Skin of body (tissue), 2 donors: Measurements from ENCODE around the gene TUBB2B. TPM values are rescaled to one million over a fixed set of nuclear protein-coding genes. Genes with fewer than 3 reads are reported as not detected.
A peak's percentile ranks its signal among the peaks of the same experiment; 100 is the strongest.
"Not testable (repeated sequence)": the region's sequence is repeated elsewhere in the genome, so short reads cannot be mapped to it uniquely, and the experiment has no call there.

Experiments used
- DNase-seq: peaks from one replicate; lab custom pipeline; 2025; lab: John Stamatoyannopoulos, UW
- total RNA-seq: library from RNA; depleted of rRNA; stranded (reverse); fragments of >200 nt; gene quantifications from one replicate; pipeline ENCODE4 v1.2.3, GENCODE V29; 2014

The TUBB2B gene
- total RNA-seq, 1 donor from 2014 or later: 17.8 TPM

GRCh38 chr6:3190779-3191178 lies 36.7 kb downstream of the TUBB2B start:
- DNase-seq: no peak

GRCh38 chr6:3190056-3190455 lies 37.4 kb downstream of the TUBB2B start:
- no peak for DNase-seq

- not testable (repeated sequence) for DNase-seq
Measured at GRCh38 chr6:3189192-3189591, 38.3 kb downstream of the TUBB2B start.

GRCh38 chr6:3188262-3188661 lies 39.2 kb downstream of the TUBB2B start:
- DNase-seq: no peak

- no peak for DNase-seq
Measured at GRCh38 chr6:3186974-3187382, 40.5 kb downstream of the TUBB2B start.

- DNase-seq: no peak
Measured at GRCh38 chr6:3183066-3183465, 44.4 kb downstream of the TUBB2B start.

GRCh38 chr6:3181105-3181504 lies 46.3 kb downstream of the TUBB2B start:
- no peak for DNase-seq

GRCh38 chr6:3179945-3180344 lies 47.5 kb downstream of the TUBB2B start:
- not testable (repeated sequence) for DNase-seq

GRCh38 chr6:3178666-3179065 lies 48.8 kb downstream of the TUBB2B start:
- DNase-seq: not testable (repeated sequence)

- DNase-seq: peak; percentile 9
Measured at GRCh38 chr6:3176562-3177355, 50.7 kb downstream of the TUBB2B start.

GRCh38 chr6:3175715-3176402 lies 51.6 kb downstream of the TUBB2B start:
- DNase-seq: no peak

Other genes with a start within 250 kb of the TUBB2B start
- 8.7 TPM for gene NQO2, start 227.8 kb downstream of the TUBB2B start, total RNA-seq
- gene RIPK1, start 159.2 kb downstream of the TUBB2B start, total RNA-seq: 14.3 TPM
- gene BPHL, start 108.9 kb downstream of the TUBB2B start, total RNA-seq: 13.7 TPM
- gene TUBB2A, start 70.1 kb downstream of the TUBB2B start, total RNA-seq: 65.4 TPM
- 11.9 TPM for gene PSMG4, start 31.3 kb upstream of the TUBB2B start, total RNA-seq
- 11.8 TPM for gene SLC22A23, start 229.4 kb upstream of the TUBB2B start, total RNA-seq